Stomach smooth muscle (tissue), 2 donors: ENCODE results near the gene SMARCC2.

Source experiments
- H3K27ac ChIP-seq: one replicate; pipeline ENCODE4 v1.7.0; 2013; ENCODE audit warnings: mild to moderate bottlenecking, low read length, inconsistent platforms
- H3K27me3 ChIP-seq, 2 donors: one replicate each; pipeline ENCODE4 v1.7.0; 2013; ENCODE audit warnings: low read length in 2 of 2; ENCODE audit not compliant: insufficient read depth in 2 of 2, control insufficient read depth in 1 of 2
- H3K36me3 ChIP-seq, 2 donors: one replicate each; pipeline ENCODE4 v1.7.0; 2013; ENCODE audit warnings: low read length in 2 of 2; ENCODE audit not compliant: control insufficient read depth in 2 of 2, insufficient read depth in 2 of 2
- H3K4me1 ChIP-seq: one replicate; pipeline ENCODE4 v1.7.0; 2013; ENCODE audit warnings: low read length; ENCODE audit not compliant: control insufficient read depth, insufficient read depth
- H3K4me3 ChIP-seq, 2 donors: one replicate each; pipeline ENCODE4 v1.7.0; 2013; ENCODE audit warnings: low read length in 2 of 2
- H3K9ac ChIP-seq, 2 donors: one replicate each; pipeline ENCODE4 v1.7.0; 2013; ENCODE audit warnings: low read length in 2 of 2, mild to moderate bottlenecking in 1 of 2
- H3K9me3 ChIP-seq, 2 donors: one replicate each; pipeline ENCODE4 v1.7.0; 2013; ENCODE audit warnings: low read length in 2 of 2; ENCODE audit not compliant: control insufficient read depth in 2 of 2
- donor health status: healthy.
- donor health status: Pancreatic carcinoma.

SMARCC2 gene

GRCh38 chr12:56150563-56150962, 38.7 kb downstream of the SMARCC2 start:
- no peak overlapping the region for H3K9ac ChIP-seq
- no peaks in the 10 kb centered on the region for H3K36me3 ChIP-seq
- no peaks in the 10 kb centered on the region for H3K9me3 ChIP-seq
- no peaks in the 10 kb centered on the region for H3K27me3 ChIP-seq
- H3K4me3 ChIP-seq, result no peak overlapping the region
- H3K27ac ChIP-seq, result no peak overlapping the region
- H3K4me1 ChIP-seq, result peaks cover 22% of the 10 kb centered on the region

GRCh38 chr12:56146492-56147460, 42.5 kb downstream of the SMARCC2 start:
- H3K9me3 ChIP-seq, result no peaks in the 10 kb centered on the region
- no peaks in the 10 kb centered on the region for H3K27me3 ChIP-seq
- H3K4me1 ChIP-seq, result peaks cover 8% of the 10 kb centered on the region
- H3K4me3 ChIP-seq, result no peak overlapping the region
- H3K27ac ChIP-seq, result no peak overlapping the region
- H3K9ac ChIP-seq, result no peak overlapping the region
- H3K36me3 ChIP-seq, result peaks cover 29 to 34% of the 10 kb centered on the region in 2 donors

DNA sequence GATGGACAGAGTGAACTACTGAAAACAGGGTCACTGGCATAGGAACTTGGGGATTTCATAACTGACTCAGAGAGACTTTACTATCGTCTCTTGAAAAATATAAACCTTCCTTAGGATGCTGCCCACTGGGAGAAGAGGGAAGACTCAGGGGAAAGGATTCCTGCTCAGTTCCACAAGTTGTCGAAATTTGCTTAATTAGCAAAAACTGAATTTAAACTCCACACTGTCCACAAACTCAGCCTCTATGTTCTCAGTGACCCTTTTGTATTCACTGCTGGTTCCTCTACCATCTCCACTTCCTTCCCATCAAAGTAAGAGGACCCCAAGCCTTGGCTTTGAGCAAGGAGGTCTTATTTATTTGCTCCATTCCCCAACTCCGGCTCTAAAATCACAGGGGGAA, 44.1 kb downstream of the SMARCC2 start:
- Histone ChIP-seq H3K9ac (no peak overlapping the region), H3K4me1 (peaks cover 3% of the 10 kb centered on the region), H3K27ac (no peak overlapping the region), H3K27me3 (no peaks in the 10 kb centered on the region), H3K36me3 (peaks cover 35 to 40% of the 10 kb centered on the region in 2 donors), H3K9me3 (no peaks in the 10 kb centered on the region), H3K4me3 (no peak overlapping the region)

DNA sequence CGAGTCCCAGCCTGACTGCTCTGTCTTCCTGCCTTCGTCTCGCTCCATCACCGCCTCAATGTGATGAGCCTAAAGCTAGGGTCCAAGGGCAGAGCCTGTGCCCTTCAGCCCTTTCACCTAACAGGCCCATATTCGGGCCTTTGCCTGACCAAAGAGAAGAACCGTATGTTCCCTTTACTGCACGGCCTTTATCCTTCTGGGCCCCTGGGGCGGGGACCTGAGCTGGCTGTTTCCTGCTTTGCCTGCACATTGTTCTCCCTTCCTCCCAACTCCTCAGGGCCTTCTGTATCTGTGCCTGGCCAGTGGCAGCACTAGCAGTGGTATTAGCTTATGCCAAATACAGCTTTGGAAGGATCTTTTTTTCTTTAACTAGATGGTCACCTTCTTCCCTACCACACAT, 45.4 kb downstream of the SMARCC2 start:
- no peak overlapping the region for H3K27ac ChIP-seq
- peaks cover 3% of the 10 kb centered on the region for H3K4me1 ChIP-seq

GRCh38 chr12:56143217-56143616, 46.1 kb downstream of the SMARCC2 start:
- Histone ChIP-seq H3K4me1 (peaks cover 3% of the 10 kb centered on the region), H3K36me3 (peaks cover 45 to 47% of the 10 kb centered on the region in 2 donors)

More for the DNA sequence above, 45.4 kb downstream of the SMARCC2 start:
- H3K9me3 ChIP-seq, result no peaks in the 10 kb centered on the region
- H3K4me3 ChIP-seq, result no peak overlapping the region
- H3K36me3 ChIP-seq, result peaks cover 40% of the 10 kb centered on the region in 2 donors
- H3K27me3 ChIP-seq, result no peaks in the 10 kb centered on the region
- no peak overlapping the region for H3K9ac ChIP-seq

GRCh38 chr12:56141946-56142784, 47.1 kb downstream of the SMARCC2 start:
- Histone ChIP-seq H3K4me3 (peak overlapping the region in 1 of 2 donors; percentile 8), H3K27ac (no peak overlapping the region), H3K9ac (no peak overlapping the region), H3K36me3 (peaks cover 56 to 57% of the 10 kb centered on the region in 2 donors), H3K27me3 (no peaks in the 10 kb centered on the region), H3K4me1 (peaks cover 3% of the 10 kb centered on the region), H3K9me3 (no peaks in the 10 kb centered on the region)

More at GRCh38 chr12:56143217-56143616, 46.1 kb downstream of the SMARCC2 start:
- no peaks in the 10 kb centered on the region for H3K27me3 ChIP-seq
- H3K9ac ChIP-seq, result no peak overlapping the region
- no peaks in the 10 kb centered on the region for H3K9me3 ChIP-seq
- H3K4me3 ChIP-seq, result no peak overlapping the region
- H3K27ac ChIP-seq, result no peak overlapping the region

- Histone ChIP-seq H3K4me1 (no peaks in the 10 kb centered on the region), H3K9me3 (no peaks in the 10 kb centered on the region), H3K9ac (no peak overlapping the region), H3K27ac (no peak overlapping the region), H3K4me3 (no peak overlapping the region), H3K36me3 (peaks cover 57 to 66% of the 10 kb centered on the region in 2 donors), H3K27me3 (no peaks in the 10 kb centered on the region)
These were observed 51.3 kb downstream of the SMARCC2 start for GRCh38 chr12:56137853-56138571.

GRCh38 chr12:56134897-56135296, 54.4 kb downstream of the SMARCC2 start:
- no peak overlapping the region for H3K4me3 ChIP-seq
- no peak overlapping the region for H3K9ac ChIP-seq
- H3K36me3 ChIP-seq, result peaks cover 59 to 70% of the 10 kb centered on the region in 2 donors
- peaks cover 11% of the 10 kb centered on the region for H3K4me1 ChIP-seq
- H3K27ac ChIP-seq, result no peak overlapping the region
- H3K27me3 ChIP-seq, result no peaks in the 10 kb centered on the region
- no peaks in the 10 kb centered on the region for H3K9me3 ChIP-seq

- Histone ChIP-seq H3K4me1 (peaks cover 28% of the 10 kb centered on the region), H3K9me3 (no peaks in the 10 kb centered on the region), H3K27me3 (no peaks in the 10 kb centered on the region), H3K9ac (no peak overlapping the region), H3K27ac (peak overlapping the region; percentile 80), H3K36me3 (peaks cover 37 to 40% of the 10 kb centered on the region in 2 donors), H3K4me3 (no peak overlapping the region)
These were observed 58.4 kb downstream of the SMARCC2 start for GRCh38 chr12:56130876-56131275.

GRCh38 chr12:56129942-56130495, 59.3 kb downstream of the SMARCC2 start:
- Histone ChIP-seq H3K4me1 (peaks cover 34% of the 10 kb centered on the region), H3K4me3 (peak overlapping the region; percentile 94 to 95), H3K9me3 (no peaks in the 10 kb centered on the region), H3K9ac (peak overlapping the region; percentile 80 to 92), H3K27me3 (no peaks in the 10 kb centered on the region), H3K27ac (peak overlapping the region; percentile 80), H3K36me3 (peaks cover 37 to 40% of the 10 kb centered on the region in 2 donors)
